ENCODE data around the gene MED12L.

MED12L gene

DNA sequence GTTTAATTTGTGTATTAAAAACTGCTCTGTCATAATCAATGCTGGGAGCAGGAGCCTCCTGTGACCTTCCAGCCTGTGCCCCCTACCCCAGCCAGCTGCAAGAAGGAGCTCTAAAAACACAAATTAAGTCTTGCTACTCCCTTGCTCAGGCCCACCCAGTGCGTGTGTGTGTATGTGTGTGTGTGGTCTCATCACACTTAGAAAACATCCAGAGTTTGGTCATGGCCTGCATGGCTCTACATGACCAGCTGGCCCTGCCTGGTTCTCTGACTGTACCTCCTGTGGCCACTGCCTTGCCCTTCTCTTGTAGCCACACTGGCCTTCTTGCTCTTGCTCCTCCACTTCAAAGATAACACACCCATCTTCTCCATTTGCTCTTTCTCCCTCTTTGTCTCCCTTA lies 179.1 kb downstream of the MED12L start:
- DNase-seq, result no peak

DNA sequence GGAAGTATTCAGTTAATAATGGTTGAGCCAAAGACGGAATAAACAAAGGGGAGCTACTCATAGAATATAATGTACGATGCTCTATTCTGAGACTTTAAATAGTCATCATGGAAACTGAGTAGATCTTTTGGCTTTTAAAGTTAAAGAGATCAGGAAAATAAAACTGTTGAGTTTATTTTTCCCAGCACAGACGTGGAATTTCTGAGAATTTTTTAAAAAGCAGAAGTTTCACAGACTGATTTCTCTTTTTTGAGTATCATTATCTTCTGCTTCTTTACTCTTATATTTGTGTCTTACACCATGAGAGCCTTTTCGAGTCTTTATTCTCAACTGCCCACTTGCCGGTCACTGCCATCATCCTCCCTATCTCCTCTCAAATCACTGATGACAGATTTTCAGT lies 179.7 kb downstream of the MED12L start:
- no peak for DNase-seq

- no peak for DNase-seq
Observed at GRCh38 chr3:151265866-151266265, 180.4 kb downstream of the MED12L start.

GRCh38 chr3:151267066-151267465 lies 181.6 kb downstream of the MED12L start:
- DNase-seq, result no peak

DNA sequence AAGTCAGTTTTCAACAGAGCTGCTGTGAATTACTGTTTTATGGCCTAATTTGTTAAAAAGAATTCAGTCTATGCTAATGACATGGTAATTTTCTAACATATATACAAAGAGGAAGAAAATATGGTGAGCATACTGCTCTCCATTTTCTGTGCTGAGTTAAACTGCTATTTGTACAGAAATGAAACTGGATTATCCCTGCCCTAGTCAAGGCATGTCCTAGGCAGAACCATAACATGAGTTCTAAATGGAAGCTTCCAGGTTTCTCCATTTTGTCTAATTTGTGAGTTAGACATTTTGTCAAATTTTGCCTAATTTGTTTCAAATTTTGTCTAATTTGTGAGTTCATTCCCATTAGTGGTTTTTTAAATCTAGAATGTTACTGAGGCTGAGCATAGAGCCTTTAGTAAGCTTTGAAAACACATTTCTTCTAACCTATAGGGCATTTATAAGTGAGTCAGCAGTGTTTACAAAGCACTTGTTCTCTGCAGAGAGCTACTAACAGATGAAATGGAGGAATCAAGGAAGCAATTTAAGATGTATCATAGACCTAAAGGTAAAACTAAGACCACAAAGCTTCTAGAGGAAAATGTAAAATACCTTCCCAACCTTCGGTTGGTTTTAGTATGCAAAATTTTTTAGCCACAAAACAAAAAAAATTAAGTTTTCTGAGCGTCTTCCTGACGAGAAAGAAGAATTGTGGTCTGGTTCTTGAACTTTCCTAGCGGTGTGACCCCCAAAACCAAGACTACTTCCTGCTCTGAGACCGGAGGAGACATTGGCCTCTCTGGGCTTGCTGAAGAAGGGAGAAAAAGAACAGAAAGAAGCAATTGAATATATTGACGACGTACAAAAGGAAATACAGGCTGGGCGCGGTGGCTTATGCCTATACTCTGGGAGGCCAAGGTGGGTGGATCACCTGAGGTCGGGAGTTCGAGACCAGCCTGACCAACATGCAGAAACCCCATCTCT lies 183.1 kb downstream of the MED12L start:
- no peak for DNase-seq

- no peak for DNase-seq
Observed at GRCh38 chr3:151269631-151270030, 184.2 kb downstream of the MED12L start.

GRCh38 chr3:151275091-151275490 lies 189.6 kb downstream of the MED12L start:
- DNase-seq, result no peak

DNA sequence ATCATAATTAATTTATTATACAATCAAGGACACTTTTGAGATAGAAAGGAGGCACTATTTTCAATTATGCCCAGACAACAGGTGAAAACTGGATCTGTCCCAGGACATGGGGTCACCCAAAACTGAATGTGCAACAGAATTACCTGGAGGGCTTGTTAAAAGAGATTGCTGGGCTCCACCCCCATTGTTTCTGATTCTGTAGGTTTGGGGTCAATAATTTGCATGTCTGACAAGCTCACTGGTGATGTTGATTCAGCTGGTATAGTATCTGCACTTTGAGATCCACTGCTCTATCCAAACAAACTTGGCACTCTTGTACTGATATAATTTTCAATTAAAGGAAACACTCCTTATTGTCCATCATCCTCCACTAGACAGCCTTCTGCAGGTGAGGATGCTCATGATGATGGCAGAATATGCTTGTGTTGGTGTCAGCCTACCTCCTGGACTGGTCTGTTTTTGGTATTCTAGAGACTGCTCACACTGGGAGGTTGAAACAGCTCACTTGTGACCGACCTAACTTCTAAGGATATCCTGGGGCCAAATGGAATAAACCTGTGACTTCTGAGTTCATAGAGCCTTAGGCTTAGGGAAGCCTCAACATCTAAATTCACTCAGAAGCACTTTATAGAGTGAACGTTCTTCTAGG lies 190.7 kb downstream of the MED12L start:
- no peak for DNase-seq

GRCh38 chr3:151276687-151277042 lies 191.2 kb downstream of the MED12L start:
- DNase-seq, result no peak

- no peak for DNase-seq
Observed at GRCh38 chr3:151278230-151278629, 192.8 kb downstream of the MED12L start, which contains the start of gene P2RY14. P2RY14 (minus strand) TSS chr3:151278542; CDS start chr3:151214316, 64,226 bp downstream.

- DNase-seq, result no peak
Observed at GRCh38 chr3:151281671-151282324, 196.3 kb downstream of the MED12L start.

DNA sequence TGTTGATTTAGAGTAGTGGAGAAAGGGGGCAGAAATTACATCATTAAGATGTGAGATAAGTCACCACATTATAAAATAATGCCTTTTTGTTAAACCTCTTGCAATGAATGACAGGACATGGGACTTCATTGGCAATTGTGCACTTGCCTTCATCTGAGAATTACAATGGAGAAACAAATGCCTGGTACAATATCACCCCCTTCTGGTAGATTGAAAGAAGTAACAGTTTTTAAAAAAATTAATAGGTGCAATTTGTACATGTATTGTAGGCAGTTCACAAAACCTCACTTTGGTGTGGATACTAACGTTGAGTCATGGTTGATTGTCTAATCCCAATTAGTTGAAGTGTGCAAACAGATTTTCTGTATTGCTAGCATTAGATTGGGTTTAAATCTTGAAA lies 197.5 kb downstream of the MED12L start:
- peak; percentile 21 for DNase-seq

DNA sequence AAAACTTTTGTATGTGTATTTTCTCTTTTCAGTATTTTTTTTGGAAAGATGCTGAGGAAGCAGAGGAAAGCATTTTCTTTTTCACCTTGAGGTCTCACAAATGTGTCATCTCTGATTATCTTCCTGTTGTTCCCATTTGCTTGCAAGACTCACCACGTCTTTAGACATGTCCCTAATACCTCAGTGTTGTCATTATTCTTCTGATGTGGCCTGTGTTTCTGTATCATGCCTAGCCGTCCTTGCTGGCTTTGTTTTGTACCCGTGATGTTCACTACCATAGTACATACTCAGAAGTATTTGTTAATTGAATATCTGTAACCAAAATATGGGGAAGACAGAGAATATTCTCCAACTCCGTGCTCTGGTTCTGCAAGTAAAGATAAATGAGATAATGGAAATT lies 197.9 kb downstream of the MED12L start:
- no peak for DNase-seq

DNA sequence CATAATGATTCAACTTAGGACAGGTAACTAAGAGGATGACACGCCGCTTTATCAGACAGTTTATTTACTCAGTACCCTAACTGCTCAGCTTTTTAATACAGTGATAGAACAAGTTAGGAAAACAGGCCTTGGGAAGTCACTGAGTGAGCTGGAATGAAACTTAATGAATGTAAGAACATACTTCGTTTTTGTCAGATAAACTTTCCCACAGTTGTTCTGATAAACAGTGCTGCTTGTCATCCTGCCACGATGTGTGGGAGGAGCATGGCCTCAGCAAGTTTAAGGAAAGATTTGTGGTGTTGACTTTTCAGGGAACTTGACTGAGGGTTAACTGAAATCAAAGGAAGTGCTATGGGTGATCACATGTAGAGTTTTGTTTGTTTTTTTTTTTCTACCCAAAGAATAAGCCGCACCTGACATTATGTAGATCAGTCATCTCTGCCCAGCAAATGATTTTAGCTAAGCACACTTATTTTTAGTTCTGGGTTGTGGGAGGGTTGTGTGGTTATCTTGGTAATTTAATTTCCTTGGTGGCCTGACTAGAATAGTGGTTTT lies 198.5 kb downstream of the MED12L start:
- no peak for DNase-seq

GRCh38 chr3:151285940-151286339 lies 200.5 kb downstream of the MED12L start:
- no peak for DNase-seq

DNA sequence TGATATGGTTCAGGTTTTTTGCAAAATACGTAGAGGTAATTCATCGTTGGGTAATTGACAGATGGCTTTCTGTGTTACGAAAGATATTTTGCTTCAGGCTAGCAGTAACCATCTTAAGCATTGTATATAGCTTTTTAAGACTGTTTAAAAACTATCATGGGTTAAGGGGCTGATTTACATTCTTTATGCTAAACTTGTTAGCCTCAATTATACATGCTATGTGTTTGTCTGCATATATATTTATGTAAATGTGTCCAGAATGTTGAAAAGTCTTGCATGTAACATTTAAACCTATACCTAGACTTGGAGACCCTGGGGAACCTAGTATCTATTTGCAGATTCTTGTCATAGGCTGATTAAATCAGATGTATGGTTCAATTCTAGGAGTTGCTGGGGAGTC lies 204.0 kb downstream of the MED12L start:
- DNase-seq, result no peak

GRCh38 chr3:151290673-151291072 lies 205.2 kb downstream of the MED12L start:
- no peak for DNase-seq

- no peak for DNase-seq
Observed at GRCh38 chr3:151293127-151293526, 207.7 kb downstream of the MED12L start.

- no peak for DNase-seq
Observed at GRCh38 chr3:151296226-151296625, 210.8 kb downstream of the MED12L start.

GRCh38 chr3:151297429-151297828 lies 212.0 kb downstream of the MED12L start:
- no peak for DNase-seq

- no peak for DNase-seq
Observed at GRCh38 chr3:151299006-151299405, 213.5 kb downstream of the MED12L start.

GRCh38 chr3:151300539-151300938 lies 215.1 kb downstream of the MED12L start:
- no peak for DNase-seq

GRCh38 chr3:151301787-151302186 lies 216.3 kb downstream of the MED12L start:
- DNase-seq, result no peak
